ENCODE measurements around the gene SLC8A1.
"Not testable (repeated sequence)": the region's sequence is repeated elsewhere in the genome, so short reads cannot be mapped to it uniquely, and the experiment has no call there.

The SLC8A1 gene

DNA sequence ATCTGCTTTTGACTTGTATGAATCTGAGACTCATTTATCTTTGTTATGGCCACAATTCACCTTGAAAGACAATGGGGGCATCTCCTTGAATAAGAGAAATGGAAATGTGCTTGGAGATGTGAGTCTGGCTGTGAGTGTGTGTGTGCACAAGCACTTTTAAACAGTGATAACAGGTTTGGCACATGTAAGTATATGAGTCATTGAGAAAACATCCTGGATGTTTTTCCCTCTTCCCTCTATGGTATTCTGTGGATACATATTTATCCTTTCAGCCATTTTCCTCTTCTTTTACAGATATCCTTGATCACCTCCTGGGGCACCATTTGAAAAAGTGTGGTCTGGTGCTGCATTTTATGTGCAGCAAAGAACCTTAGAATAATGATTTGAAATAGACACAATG lies 355.5 kb downstream of the SLC8A1 start:
- in situ Hi-C loops (cut with HindIII; ENCODE audit: low sequenced_read_pairs): no loop called here

DNA sequence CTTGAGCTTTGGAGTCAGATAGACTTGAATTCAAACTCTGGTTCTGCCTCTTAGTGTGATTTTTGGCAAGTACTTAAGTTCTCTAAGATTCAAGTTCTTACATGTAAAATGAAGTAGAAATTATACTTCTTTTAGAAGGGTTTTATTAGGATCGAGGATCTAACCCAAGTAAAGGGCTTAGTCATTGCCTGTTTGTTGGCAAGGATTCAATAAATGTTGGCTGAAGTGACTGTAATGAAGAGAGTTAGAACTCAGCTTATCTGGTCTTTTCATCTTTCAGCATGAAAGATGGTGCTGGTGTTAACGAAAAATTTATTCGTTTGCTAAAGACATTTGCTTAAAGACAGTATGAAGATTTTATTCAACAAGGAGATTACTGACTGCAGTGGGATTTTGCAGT lies 356.9 kb downstream of the SLC8A1 start:
- in situ Hi-C loops (cut with HindIII; ENCODE audit: low sequenced_read_pairs): no loop called here

DNA sequence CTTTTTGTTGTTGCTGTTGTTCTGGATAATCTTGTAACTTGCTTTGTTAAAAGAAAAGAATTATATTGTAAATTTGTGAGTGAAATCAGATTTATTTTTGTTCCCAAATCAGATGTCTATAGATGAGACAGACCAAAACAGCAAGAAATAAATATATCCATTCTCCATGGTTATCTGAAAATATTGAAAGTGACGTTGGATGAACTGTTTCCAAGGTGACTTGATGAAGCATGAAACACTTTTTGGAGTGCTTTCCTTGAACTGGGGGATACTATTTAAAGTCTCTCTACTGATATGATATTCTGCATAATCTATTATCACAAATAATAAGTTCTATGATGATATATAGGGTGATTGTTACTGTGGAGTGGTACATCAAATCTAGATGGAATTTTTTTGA lies 357.4 kb downstream of the SLC8A1 start:
- in situ Hi-C loops (cut with HindIII; ENCODE audit: low sequenced_read_pairs): no loop called here

DNA sequence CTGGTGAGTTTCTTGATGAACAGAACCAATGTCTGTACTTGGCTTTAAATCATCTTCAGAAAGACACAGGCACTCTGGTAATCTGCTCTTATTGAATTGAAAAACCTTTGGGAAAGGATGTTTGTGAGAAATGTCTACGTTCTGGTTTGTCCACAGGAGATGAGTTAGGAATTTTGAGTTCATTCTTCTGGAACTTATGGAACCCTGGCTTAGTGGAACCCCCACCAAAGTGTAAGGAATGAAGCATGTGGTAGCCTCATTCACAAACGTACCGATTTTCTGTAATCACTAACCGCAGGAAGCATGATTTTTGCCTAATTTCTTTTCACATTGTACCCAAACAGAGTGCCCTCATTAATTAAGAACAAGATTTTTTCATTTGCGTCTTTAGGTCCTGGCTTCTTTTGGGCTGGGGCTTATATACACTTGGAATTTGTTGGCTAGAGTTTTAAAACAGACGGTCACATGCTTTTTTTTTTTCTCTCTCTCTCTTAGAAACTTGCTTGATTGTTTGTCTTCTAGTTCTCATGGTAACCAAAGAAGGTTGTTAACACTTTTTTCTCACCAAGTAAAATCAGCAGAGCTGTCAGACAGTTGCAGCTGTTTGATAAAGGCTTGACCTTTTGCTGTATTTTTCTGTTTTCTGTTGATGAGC lies 358.7 kb downstream of the SLC8A1 start:
- in situ Hi-C loops (cut with HindIII; ENCODE audit: low sequenced_read_pairs): no loop called here

DNA sequence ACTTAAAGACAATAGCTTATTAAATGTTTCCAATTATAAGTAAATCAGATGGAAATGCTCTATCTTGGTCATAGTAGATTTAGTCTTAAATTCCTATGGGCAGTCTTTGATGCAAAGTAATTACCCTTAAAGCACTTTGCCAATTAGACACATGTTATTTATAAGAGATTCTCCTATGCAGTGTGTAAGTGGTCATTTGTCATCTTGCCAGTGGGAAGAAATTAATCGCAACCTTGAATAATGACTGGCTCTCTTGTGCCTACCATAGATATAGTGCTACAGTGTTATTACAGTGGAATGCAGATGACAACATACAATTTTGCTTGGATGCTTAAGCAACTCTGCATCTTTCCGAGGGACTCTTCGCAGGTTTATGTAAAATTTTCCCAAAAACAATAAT lies 361.8 kb downstream of the SLC8A1 start:
- in situ Hi-C loops (cut with HindIII; ENCODE audit: low sequenced_read_pairs): no loop called here

DNA sequence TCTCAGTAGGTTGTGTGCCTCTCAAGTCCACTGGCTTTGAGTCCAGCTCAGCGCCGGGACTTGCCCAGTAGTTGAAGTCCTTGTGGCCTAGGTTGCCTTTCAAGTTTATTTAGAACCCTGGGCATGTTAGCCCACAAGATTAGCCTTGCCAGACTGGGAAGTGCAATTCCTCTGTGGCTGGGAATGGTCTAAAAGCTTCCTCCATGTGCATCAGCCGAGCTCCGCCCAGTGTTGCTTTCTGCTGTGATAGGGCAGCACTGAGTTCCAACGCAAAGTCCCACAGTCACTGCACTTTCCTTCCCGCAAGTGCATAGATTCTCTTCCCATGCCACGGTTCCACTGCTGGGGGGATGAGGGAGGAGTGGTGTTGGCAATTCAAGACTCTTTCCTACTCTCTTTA lies 364.0 kb downstream of the SLC8A1 start:
- in situ Hi-C loops (cut with HindIII; ENCODE audit: low sequenced_read_pairs): no loop called here

DNA sequence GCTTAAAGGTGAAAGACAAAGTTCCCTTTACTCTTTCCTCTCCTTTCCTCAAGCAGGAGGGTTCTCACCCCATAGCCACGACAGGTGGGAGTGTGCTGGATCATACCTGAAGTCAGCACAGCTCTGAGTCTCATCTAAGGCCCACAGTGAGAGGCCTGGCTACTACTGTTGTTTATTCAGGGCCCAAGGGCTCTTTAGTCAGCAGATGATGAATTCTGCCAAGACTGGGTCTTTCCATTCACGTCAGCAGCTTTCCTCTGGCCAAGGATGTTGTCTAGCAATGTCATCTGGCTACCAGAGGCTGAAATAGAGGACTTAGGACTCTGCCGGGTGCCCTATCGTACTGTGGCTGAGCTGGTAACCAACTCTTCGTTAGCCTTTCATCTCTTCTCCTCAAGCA lies 364.5 kb downstream of the SLC8A1 start:
- in situ Hi-C loops (cut with HindIII; ENCODE audit: low sequenced_read_pairs): no loop called here

DNA sequence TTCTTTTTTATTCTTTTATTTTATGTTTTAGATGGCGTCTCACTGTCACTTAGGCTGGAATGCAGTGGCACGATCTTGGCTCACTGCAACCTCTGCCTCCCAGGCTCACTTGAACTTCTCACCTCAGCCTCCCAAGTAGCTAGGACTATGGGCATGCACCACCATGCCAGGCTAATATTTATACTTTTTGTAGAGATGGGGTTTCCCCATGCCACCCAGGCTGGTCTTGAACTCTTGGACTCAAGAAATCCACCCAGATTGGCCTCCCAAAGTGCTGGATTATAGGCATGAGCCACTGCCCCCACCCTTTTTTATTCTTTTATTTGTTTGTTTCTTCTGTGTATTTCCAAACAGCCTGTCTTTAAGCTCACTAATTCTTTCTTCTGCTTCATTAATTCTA lies 366.1 kb downstream of the SLC8A1 start:
- in situ Hi-C loops (cut with HindIII; ENCODE audit: low sequenced_read_pairs): no loop called here

DNA sequence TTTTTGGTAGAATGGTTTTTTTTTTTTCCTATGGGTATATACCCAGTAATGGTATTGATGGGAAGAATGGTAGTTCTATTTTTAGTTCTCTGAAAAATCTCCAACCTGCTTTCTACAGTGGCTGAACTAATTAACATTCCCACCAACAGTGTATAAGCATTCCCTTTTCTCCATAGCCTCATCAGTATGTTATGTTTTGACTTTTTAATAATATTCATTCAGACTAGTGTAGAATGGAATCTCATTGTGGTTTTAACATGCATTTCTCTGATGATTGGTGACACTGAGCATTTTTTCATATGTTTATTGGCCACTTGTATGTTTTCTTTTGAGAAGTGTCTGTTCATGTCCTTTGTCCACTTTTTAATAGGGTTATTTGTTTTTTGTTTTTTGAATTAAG lies 378.6 kb downstream of the SLC8A1 start:
- in situ Hi-C loops (cut with HindIII; ENCODE audit: low sequenced_read_pairs): not testable (repeated sequence)

DNA sequence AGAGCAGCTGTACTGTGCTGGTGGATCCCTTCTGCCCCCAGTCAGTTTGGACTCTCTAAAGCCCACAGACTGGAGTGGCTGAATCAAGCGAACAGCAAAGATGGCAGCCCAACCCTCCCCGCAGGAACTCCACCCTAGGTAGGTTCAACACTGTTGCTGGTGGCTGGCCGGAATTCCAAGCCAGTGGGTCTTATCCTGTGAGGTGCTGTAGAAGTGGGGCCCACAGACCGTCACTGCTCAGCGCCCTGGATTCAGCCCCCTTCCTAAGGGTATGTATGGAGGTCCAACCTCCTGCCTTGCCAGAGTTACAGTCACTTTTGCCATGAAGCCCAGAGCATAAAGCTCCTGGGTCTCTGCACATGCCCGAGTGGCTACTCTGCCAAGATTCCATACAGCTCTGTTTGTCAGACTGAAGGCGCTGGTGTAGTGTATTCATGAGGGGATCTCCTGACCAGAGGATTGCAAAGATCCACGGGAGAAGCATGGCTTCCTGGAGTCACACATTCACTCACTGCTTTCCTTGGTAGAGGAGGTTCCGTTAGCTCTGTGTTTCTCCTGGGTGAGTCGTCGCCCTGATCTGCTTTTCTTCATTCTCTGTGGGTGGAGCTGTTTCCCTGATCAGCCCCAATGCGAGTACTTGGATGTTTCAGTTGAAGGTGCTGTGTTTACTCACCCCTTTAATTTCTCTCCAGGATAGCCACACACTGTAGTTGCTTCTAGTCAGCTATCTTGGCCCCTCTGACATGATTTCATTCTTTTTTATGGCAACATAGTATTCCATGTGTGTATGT lies 379.3 kb downstream of the SLC8A1 start:
- in situ Hi-C loops (cut with HindIII; ENCODE audit: low sequenced_read_pairs): no loop called here

DNA sequence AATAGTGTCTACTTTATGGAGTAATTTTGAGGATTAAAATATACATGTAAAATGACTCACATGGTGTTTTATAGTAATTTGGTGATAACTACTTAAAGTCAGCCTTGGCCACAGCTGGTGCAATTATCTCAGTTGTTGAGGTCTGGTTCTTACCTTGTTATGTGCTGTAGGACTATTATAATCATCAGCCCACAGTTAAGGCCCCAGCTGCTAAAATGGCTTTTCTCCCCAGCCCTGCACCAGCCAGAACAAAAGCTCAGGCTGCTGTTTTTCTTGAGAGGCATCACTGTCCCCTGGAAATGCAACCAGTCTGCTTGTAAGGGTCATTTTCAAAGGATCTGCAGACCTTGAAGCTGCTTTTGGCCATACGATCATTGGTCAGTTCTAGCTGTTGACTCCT lies 389.5 kb downstream of the SLC8A1 start:
- in situ Hi-C loops (cut with HindIII; ENCODE audit: low sequenced_read_pairs): no loop called here

DNA sequence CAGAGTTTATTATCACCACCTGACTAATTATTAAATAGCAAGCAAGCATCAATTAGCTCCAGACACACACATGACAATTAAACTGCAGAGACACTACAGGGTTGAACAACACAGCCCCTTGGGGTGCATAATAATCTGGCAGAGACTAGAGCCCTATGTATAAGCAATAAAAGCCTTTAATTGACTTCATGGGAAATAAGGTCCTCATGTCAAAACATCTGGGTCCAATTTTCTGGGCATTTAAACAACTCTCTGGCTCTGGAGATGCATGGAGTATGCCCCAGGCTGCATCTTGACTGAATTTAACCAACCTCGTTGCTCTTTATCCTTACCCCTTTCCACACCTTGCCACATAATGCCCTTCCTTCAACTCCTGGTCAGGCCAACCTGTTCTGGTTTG lies 402.1 kb downstream of the SLC8A1 start:
- in situ Hi-C loops (cut with HindIII; ENCODE audit: low sequenced_read_pairs): no loop called here

DNA sequence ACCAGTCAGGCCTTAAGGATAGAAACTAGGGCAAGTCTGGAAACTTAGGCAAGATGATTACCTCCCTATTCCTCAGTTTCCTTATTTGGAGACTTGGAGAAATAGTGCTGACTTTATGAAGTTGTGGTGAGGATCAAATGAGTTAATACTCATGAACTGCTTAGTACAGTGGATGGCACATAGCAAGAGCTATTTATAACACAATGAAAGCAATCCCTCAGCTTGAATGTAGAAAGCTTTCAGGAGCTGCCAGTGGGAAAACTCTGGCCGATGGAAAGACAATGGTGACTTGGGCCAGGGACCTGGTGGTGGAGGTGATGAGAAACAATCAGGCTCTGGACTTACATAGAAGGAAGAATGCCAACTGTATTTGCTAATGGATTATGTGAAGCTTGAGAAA lies 403.4 kb downstream of the SLC8A1 start:
- in situ Hi-C loops (cut with HindIII; ENCODE audit: low sequenced_read_pairs): no loop called here

DNA sequence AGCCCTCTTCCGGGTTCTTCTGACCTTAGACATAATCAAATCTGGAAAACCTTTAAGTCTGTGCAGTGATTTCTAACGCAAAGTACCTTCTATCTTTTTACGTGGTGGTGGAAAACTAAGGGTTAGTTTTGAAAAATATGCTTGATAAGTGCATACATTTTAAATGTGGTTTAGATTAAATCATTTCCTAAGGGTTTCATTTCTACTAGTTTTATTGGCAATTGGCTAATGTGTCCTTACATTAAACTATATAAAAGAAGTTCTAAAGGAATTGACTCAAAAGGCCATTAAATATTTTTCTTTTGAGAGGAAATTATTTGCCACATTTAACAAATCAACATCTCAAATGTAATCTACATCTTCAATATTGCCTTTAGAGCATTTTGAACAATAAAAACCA lies 404.5 kb downstream of the SLC8A1 start:
- in situ Hi-C loops (cut with HindIII; ENCODE audit: low sequenced_read_pairs): no loop called here

All from DLD1 (cell line).